ENCODE measurements around the gene IRF7.

IRF7 gene

GRCh38 chr11:621838-622237, 6.1 kb upstream of the IRF7 start:
- DNase-seq (ENCODE audit: low read depth, low spot score): no peak

DNA sequence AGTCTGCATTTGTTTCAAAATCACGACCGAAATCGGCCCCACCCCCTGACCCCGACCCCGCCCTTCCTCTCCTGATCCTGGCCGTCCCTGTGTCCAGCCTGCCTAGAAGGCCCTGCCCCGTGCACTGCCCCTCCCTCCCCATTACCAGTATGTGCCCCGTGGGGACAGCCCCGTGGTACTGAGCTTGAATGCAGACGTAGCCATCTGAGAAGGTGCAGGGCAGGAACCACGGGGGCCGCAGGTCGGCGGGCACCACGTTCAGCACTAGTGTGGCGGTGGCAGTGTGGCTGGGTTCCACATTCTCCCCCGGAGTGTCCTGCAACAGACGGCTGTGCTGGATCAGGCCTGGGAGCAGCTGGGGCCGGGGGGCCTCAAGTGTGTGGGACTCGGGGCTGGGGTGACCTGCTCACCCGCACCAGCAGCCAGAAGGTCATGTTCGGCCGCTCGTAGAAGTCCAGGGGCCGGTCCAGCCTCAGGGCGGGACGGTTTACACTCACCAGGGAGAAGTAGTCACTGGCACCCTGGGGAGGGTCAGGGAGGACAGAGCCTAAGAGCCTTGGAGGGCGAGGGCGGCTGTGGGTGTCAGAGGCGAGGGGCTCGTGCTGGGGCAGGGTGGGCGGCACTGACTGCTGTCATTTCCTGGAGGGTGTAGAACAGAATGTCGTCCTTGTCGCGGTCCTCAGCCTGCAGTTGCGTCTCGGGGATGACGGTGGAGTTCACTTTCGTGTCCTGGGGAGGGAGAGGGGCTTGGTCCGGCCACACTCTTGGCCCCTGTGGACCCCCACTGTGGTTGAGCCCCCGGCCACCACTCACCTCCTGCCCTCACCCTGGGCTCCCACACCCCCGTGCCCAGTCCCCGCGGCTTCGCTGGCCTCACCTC, 5.4 kb upstream of the IRF7 start:
- no peak for DNase-seq (ENCODE audit: low read depth, low spot score)

DNA sequence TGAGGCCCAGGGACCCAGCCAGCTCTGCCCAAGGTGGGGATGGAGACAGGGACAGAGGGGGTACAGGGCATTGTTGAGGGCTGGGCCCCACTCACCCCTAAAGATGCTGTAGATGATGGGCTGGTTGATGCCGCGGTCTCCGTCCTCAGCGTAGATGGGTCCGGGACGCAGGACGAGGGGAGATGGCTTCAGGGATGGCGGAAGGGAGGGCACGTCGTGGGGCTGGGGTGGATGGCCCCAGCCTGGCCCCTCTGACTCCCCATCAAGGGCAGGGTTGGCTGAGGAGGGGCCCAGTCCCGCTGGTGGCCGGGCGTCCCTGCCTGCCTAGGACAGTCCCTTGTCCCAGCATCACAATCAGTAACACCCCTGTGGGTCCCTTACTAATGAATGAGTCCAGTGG, 4.5 kb upstream of the IRF7 start:
- DNase-seq (ENCODE audit: low read depth, low spot score): no peak

GRCh38 chr11:619628-620050, 3.9 kb upstream of the IRF7 start:
- DNase-seq (ENCODE audit: low read depth, low spot score): no peak

DNA sequence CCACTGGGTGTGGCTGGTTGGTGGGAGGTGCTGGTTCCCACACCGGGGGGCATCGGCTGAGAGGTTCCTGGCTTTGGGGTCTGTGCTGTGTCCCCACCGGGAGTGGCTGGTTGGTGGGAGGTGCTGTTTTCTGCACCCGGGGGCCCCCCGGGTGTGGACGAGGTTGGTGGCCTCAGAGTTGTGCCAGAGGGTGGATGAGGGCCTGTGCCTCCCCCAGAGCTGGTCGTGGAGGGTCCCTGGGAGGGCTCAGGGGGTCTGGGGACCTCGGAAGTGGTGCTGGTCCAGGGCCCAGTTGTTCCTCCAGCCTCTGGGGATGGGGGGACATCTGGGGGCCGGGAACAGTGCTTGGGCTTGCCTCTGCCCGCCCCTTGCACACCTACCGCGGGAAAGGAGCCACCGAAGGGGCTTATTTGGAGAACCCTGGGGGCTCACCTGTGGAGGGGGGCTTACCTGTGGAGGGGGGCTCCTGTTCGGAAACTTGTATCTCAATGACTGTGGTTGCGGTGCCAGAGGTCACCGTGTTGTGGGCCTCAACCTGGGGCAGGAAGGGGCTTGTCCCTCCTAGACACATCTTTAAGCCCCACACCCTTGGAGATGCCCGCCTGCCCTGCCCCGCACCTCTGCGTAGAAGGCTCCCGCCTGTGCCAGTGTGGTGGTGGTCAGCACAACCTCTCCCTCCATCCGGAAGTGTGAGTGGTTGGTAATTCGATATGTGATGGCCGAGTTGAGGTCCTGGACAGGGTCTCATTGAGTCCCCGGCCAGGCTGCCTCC, 3.3 kb upstream of the IRF7 start:
- no peak for DNase-seq (ENCODE audit: low read depth, low spot score)

DNA sequence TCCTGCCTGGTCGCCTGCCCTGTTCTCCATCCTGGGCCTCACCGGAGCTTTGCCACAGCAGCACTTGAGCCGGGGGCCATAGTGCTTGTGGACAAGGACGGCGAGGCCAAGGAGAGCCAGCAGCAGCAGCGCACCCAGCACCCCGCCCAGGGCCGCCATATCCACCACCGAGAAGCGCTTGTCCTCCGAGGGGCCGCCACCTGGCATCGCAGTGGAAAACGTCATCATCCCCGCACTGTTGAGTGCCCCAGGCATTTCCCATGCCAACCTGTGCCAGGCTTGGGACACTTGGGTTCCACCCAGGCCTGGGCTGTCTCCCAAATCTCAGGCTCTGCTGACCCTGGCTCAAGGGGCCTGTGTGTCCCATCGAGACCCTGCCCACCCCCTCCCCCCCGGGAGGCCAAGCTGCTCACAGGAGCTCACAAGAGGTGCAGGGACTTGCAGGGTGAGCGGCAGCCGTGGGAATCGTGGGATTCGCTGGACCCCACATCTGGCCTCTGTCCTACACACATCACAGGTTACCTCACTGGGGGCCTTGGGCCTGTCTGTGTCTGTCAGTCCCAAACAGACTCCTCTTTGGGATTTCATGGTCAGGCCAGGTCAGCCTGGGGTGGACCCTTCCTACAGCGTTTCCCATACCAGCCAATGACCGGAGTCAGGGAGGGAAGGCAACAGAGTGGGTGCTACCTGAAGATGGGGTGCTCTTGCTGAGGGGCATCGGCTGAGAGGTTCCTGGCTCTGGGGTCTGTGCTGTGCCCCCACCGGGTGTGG, 2.3 kb upstream of the IRF7 start:
- DNase-seq (ENCODE audit: low read depth, low spot score): no peak

- DNase-seq (ENCODE audit: low read depth, low spot score): no peak
Observed at GRCh38 chr11:617199-617911, 1.6 kb upstream of the IRF7 start.

GRCh38 chr11:616320-617198, 809 bp upstream of the IRF7 start:
- DNase-seq (ENCODE audit: low read depth, low spot score): no peak

GRCh38 chr11:614623-615503, 887 bp downstream of the IRF7 start:
- no peak for DNase-seq (ENCODE audit: low read depth, low spot score)

- no peak for DNase-seq (ENCODE audit: low read depth, low spot score)
Observed at GRCh38 chr11:614021-614622, 1.6 kb downstream of the IRF7 start.

GRCh38 chr11:613369-613968, 2.3 kb downstream of the IRF7 start:
- no peak for DNase-seq (ENCODE audit: low read depth, low spot score)

DNA sequence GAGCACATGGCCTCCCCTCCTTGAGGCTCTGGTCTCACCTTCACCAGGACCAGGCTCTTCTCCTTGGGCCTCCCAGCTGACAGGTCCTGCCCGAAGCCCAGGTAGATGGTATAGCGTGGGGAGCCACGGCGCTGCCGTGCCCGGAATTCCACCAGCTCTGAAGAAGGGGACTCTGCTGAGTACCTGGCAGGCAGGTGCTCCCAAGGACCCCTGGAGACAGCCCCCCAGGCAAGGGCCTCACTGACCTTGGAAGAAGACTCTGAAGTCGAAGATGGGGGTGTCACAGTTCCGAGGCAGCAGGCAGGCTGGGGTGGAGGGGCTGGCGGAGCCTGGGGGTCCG, 2.8 kb downstream of the IRF7 start:
- no peak for DNase-seq (ENCODE audit: low read depth, low spot score)

DNA sequence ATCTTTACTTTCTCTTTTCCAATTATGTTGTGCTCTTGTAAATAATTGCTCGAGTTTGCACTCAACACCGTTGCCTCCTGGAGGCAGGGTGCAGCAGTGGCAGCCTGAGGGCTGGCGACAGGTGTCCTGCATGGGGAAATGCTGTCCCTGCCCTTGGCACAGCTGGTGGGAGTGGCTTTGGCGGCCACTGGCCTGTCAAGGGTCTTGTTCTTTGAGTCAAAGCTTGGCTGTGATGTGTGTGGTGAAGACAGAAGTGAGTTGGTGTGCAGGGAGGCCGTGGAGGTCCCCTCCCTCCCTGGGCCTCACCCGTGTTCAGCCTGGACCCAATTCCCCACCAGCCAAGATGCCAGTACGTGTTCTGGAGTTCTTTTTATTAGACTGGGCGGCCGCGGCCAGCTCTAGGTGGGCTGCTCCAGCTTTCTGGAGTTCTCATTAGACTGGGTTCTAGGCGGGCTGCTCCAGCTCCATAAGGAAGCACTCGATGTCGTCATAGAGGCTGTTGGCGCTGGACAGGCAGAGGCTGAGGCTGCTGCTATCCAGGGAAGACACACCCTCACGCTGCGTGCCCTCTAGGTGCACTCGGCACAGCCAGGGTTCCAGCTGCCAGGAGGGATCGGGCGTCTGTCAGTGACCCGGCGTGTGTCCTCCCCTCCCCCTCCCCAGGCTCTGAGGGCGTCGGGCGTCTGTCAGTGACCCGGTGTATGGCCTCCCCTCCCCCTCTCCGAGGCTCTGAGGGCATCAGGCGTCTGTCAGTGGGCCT, 3.4 kb downstream of the IRF7 start:
- DNase-seq (ENCODE audit: low read depth, low spot score): no peak

DNA sequence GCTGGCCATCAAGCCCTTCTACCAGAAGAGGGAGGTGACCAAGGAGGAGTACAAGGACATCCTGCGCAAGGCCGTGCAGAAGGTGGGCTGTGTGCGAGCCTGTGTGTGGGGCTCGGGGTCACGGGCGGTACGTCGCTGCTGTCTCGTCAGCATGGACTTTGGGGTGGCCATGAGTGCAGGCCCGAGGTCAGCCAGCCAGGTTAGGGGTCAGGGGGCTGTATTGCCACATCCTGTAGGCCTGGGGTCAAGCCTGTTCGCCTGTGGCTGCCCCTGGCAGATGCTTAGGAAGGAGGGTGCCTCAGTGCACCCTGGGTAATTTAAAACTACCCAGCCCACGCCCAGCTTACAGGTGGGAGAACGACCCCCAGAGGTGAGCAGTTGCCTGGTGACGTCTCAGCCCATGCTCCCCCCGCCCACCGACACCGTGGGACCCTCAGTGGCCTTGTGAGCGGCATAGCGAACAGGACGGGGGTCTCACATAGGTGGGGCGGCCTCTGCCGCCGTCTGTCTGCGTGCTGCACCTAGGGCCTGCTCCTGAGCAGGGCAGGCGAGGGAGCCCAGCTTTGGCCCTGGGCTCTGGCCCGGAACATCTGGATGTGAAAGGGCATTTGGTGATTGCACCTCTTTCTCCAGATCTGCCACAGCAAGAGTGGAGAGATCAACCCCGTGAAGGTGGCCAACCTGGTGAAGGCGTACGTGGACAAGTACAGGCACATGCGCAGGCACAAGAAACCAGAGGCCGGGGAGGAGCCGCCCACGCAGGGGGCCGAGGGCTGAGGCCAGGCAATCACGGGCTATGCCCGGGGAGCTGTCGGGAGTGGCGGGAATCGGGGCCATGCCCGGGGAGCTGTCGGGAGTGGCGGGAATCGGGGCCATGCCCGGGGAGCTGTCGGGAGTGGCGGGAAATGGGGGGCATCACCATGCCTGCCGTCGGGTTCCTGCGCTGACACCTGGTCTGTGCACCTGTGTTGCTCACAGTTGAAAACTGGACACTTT, 4.5 kb downstream of the IRF7 start:
- DNase-seq (ENCODE audit: low read depth, low spot score): no peak

GRCh38 chr11:610146-610801, 5.5 kb downstream of the IRF7 start:
- DNase-seq (ENCODE audit: low read depth, low spot score): no peak

GRCh38 chr11:609341-609811, 6.4 kb downstream of the IRF7 start:
- no peak for DNase-seq (ENCODE audit: low read depth, low spot score)
